ENCODE data around the gene ZNF423. TPM values are rescaled to one million over a fixed set of nuclear protein-coding genes. Genes with fewer than 3 reads are reported as not detected.

The ZNF423 gene
- total and polyA plus RNA-seq, 12 donors: 1.7 to 10.6 (median 5.5) TPM

DNA sequence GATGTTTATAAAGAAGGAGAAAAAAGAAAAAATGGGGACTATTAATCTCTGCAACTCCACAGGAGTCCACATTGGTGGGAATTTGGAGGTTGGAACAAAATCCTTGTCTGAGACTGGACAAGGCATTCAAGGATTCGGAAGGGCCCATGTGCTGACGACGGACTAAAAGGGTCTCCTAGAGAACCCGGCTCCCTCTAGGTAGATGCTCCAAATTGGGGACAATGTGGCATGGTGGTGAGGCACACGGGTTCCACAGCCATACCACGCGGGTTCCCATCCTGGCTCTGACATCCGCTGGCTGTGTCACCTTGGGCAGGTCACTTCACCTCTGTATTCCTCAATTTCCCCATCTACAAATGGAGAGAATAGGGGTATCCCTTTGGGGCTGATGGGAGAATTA, 254.9 kb downstream of the ZNF423 start:
- peak in 1 of 7 donors; percentile 39 for DNase-seq
- Histone ChIP-seq H3K27ac (no peak overlapping the region), H3K4me1 (replicated peaks in 1 of 2) (no peaks in the 10 kb centered on the region), H3K4me3 (no peak overlapping the region), H3K9me3 (replicated peaks in 1 of 3) (no peaks in the 10 kb centered on the region), H3K27me3 (no peaks in the 10 kb centered on the region), H3K36me3 (replicated peaks in 1 of 2) (no peaks in the 10 kb centered on the region)
- TF ChIP-seq POLR2A (IDR thresholded peaks at IDR 0.05): no peak
- 93 to 97% (median 95%) methylated on average over 8 of the region's 8 CpGs for WGBS, 4 donors
- intact Hi-C loops (cut with DNase I): loop anchor here (10.0 kb wide), 2 partner anchors 186 to 254 kb away; partner anchors contain the start of gene ZNF423 (in 1 of the 2)

DNA sequence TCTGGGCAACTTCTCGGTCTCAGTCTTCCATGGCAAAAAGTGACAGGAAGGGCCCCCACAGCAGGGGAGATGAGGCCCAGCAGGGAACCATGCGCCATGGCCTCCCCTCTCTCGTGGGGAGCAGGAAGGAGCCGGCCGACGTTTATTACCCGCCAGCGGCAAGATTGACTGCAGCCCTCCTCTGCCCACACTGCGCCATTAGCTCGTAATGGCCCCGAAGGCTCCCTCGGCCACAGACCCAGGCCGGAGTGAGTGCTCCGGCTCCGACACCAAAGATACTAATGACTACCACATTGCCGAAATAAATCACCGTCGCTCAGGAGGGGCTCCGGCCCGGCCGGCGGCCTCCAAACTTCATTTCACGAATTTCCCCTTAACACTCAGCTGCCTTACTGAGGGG, 255.4 kb downstream of the ZNF423 start:
- Histone ChIP-seq H3K9me3 (replicated peaks in 1 of 3) (no peaks in the 10 kb centered on the region), H3K36me3 (replicated peaks in 1 of 2) (no peaks in the 10 kb centered on the region), H3K4me3 (no peak overlapping the region), H3K4me1 (replicated peaks in 1 of 2) (no peaks in the 10 kb centered on the region), H3K27ac (no peak overlapping the region), H3K27me3 (no peaks in the 10 kb centered on the region)
- TF ChIP-seq CTCF (IDR thresholded peaks at IDR 0.05) (no peak), POLR2A (IDR thresholded peaks at IDR 0.05) (no peak)
- intact Hi-C loops (cut with DNase I): loop anchor here (10.0 kb wide), 2 partner anchors 186 to 254 kb away; partner anchors contain the start of gene ZNF423 (in 1 of the 2)
- 88 to 94% (median 91%) methylated on average over 17 to 23 of the region's 23 CpGs for WGBS, 4 donors
- DNase-seq: peak in 2 of 7 donors; percentile 9 to 28

- no peak overlapping the region for H3K4me3 ChIP-seq
- no peaks in the 10 kb centered on the region for H3K36me3 ChIP-seq (replicated peaks in 1 of 2)
- H3K4me1 ChIP-seq (replicated peaks in 1 of 2): no peaks in the 10 kb centered on the region
- intact Hi-C loops (cut with DNase I): loop anchor here (10.0 kb wide), 3 partner anchors 105 to 255 kb away; partner anchors contain the start of gene ZNF423 (in 1 of the 2)
- H3K27me3 ChIP-seq: no peaks in the 10 kb centered on the region
- TF ChIP-seq CTCF (IDR thresholded peaks at IDR 0.05): no peak
- TF ChIP-seq POLR2A (IDR thresholded peaks at IDR 0.05): no peak
- H3K9me3 ChIP-seq (replicated peaks in 1 of 3): no peaks in the 10 kb centered on the region
- DNase-seq: peak in 2 of 7 donors; percentile 7 to 20
- no peak overlapping the region for H3K27ac ChIP-seq
- 82 to 88% (median 85%) methylated on average over 8 of the region's 8 CpGs for WGBS, 4 donors
Observed at GRCh38 chr16:49599704-49600103, 256.2 kb downstream of the ZNF423 start.

DNA sequence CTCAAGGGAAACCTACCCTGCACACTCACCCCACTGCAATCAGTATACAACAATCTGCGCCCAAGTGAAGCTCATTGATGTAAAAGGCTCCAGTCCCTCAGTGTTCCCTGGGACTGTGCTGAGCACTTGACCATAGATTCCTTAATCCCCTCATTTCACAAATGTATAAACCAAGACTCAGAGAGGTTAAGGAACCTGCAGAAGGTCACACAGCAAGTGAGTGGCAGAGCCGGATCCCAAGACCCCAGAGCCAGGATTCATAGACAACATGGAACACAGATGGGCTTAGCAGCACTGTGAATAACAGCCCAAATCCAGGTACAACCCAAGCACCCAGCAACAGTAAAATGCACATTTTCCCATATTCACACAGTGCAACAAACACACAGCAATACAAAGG, 256.6 kb downstream of the ZNF423 start:
- Histone ChIP-seq H3K27me3 (no peaks in the 10 kb centered on the region), H3K36me3 (replicated peaks in 1 of 2) (no peaks in the 10 kb centered on the region), H3K4me3 (no peak overlapping the region), H3K9me3 (replicated peaks in 1 of 3) (no peaks in the 10 kb centered on the region), H3K4me1 (replicated peaks in 1 of 2) (no peaks in the 10 kb centered on the region), H3K27ac (no peak overlapping the region)
- peak in 2 of 7 donors; percentile 4 to 9 for DNase-seq
- 81 to 100% (median 96%) methylated on average over 2 of the region's 2 CpGs for WGBS, 4 donors
- intact Hi-C loops (cut with DNase I): loop anchor here (10.0 kb wide), 1 partner anchor 104 kb away; no protein-coding TSS in a partner anchor
- TF ChIP-seq CTCF (IDR thresholded peaks at IDR 0.05) (no peak), POLR2A (IDR thresholded peaks at IDR 0.05) (no peak)
